Cardiac septum (tissue), 1 donor: Measurements from ENCODE around the gene GAREM1. TPM values are rescaled to one million over a fixed set of nuclear protein-coding genes. Genes with fewer than 3 reads are reported as not detected.
"Not testable (repeated sequence)": the region's sequence is repeated elsewhere in the genome, so short reads cannot be mapped to it uniquely, and the experiment has no call there.

Experiments
- DNase-seq: peaks from one replicate; pipeline ENCODE4 v3.0.0-alpha.2; 2020; ENCODE audit warnings: low spot score
- intact Hi-C: fragments of 100-400 bp; cut with DNase I; formaldehyde crosslinking; loops from one replicate; pipeline ENCODE4 v1.14.0; 2022
- long read RNA-seq: library from polyadenylated mRNA; unstranded; transcript quantifications from one replicate; pipeline ENCODE4 v2.0.0, GENCODE V29; 2021
- total RNA-seq: library from RNA; stranded (reverse); fragmentation: NEBNext Ultra II Directional; extraction: Animal tissue kit (Norgen Biotek cat#: 25700); gene quantifications from one replicate; pipeline ENCODE4 v1.2.1, GENCODE V29; 2021
- donor health status: DM: no; HTN: no; CAD: no.

GAREM1 gene
- 10.0 TPM for total RNA-seq
- long read RNA-seq, full-length matches to known transcripts, result 4 of 14 reads
- long read RNA-seq, partial matches to known transcripts, result 2 of 14 reads
- long read RNA-seq, other reads (novel, unspliced or antisense), result 8 of 14 reads

GRCh38 chr18:32470714-32471633, at the start of gene GAREM1:
GAREM1 (minus strand) TSS chr18:32470882; CDS start chr18:32470428, 454 bp downstream.
- intact Hi-C loops, result loop anchor here (1.0 to 5.0 kb wide), 4 partner anchors 76 to 314 kb away; no protein-coding TSS in a partner anchor
- DNase-seq, result peak; percentile 95

GRCh38 chr18:32511147-32511546, 40.5 kb upstream of the GAREM1 start:
- intact Hi-C loops, result no loop called here
- DNase-seq, result no peak

GRCh38 chr18:32509111-32509510, 38.4 kb upstream of the GAREM1 start:
- intact Hi-C loops, result no loop called here
- no peak for DNase-seq

GRCh38 chr18:32507093-32507492, 36.4 kb upstream of the GAREM1 start:
- intact Hi-C loops, result no loop called here
- DNase-seq, result no peak

- no peak for DNase-seq
These were observed 31.3 kb upstream of the GAREM1 start for GRCh38 chr18:32502014-32502413.

GRCh38 chr18:32501242-32501641, 30.6 kb upstream of the GAREM1 start:
- DNase-seq, intact Hi-C loops: not testable (repeated sequence)

More at GRCh38 chr18:32502014-32502413, 31.3 kb upstream of the GAREM1 start:
- intact Hi-C loops, result no loop called here

GRCh38 chr18:32483002-32483401, 12.3 kb upstream of the GAREM1 start:
- no peak for DNase-seq
- intact Hi-C loops, result no loop called here

- intact Hi-C loops, result no loop called here
- DNase-seq, result no peak
These were observed 11.4 kb upstream of the GAREM1 start for GRCh38 chr18:32482117-32482516.

GRCh38 chr18:32480581-32480980, 9.9 kb upstream of the GAREM1 start:
- intact Hi-C loops, result no loop called here
- no peak for DNase-seq

GRCh38 chr18:32478807-32479206, 8.1 kb upstream of the GAREM1 start:
- intact Hi-C loops, result no loop called here
- DNase-seq, result no peak

- no peak for DNase-seq
- intact Hi-C loops, result no loop called here
These were observed 7.6 kb upstream of the GAREM1 start for GRCh38 chr18:32478317-32478716.

GRCh38 chr18:32476106-32476505, 5.4 kb upstream of the GAREM1 start:
- no peak for DNase-seq
- intact Hi-C loops, result no loop called here

GRCh38 chr18:32475069-32475468, 4.4 kb upstream of the GAREM1 start:
- DNase-seq, intact Hi-C loops: not testable (repeated sequence)

- no peak for DNase-seq
- intact Hi-C loops, result loop anchor here (5.0 kb wide), 2 partner anchors 74 to 316 kb away; no protein-coding TSS in a partner anchor
These were observed 2.6 kb upstream of the GAREM1 start for GRCh38 chr18:32473325-32473724.

- no peak for DNase-seq
- intact Hi-C loops, result loop anchor here (5.0 kb wide), 2 partner anchors 74 to 316 kb away; no protein-coding TSS in a partner anchor
These were observed 2.2 kb upstream of the GAREM1 start for GRCh38 chr18:32472841-32473240.

GRCh38 chr18:32470460-32470713, 295 bp downstream of the GAREM1 start:
- no peak for DNase-seq
- intact Hi-C loops, result loop anchor here (2.0 to 5.0 kb wide), 3 partner anchors 77 to 313 kb away; no protein-coding TSS in a partner anchor

- intact Hi-C loops, result loop anchor here (2.0 to 5.0 kb wide), 4 partner anchors 48 to 313 kb away; no protein-coding TSS in a partner anchor
- DNase-seq, result no peak
These were observed 807 bp downstream of the GAREM1 start for GRCh38 chr18:32469691-32470459.

GRCh38 chr18:32469190-32469651, 1.5 kb downstream of the GAREM1 start:
- intact Hi-C loops, result loop anchor here (5.0 kb wide), 1 partner anchor 47 kb away; no protein-coding TSS in a partner anchor

GRCh38 chr18:32468147-32468845, 2.4 kb downstream of the GAREM1 start:
- DNase-seq, result no peak
- intact Hi-C loops, result loop anchor here (5.0 kb wide), 1 partner anchor 46 kb away; no protein-coding TSS in a partner anchor

More at GRCh38 chr18:32469190-32469651, 1.5 kb downstream of the GAREM1 start:
- DNase-seq, result no peak
